SHP77 treated with DMSO at 0.1 percent for 48 hours (cell line): ENCODE measurements around the gene SMIM35.
"Not testable (repeated sequence)": the region's sequence is repeated elsewhere in the genome, so short reads cannot be mapped to it uniquely, and the experiment has no call there.

Experiments
- DNase-seq: peaks from one replicate; lab custom pipeline; 2025; lab: John Stamatoyannopoulos, UW

SMIM35 gene

DNA sequence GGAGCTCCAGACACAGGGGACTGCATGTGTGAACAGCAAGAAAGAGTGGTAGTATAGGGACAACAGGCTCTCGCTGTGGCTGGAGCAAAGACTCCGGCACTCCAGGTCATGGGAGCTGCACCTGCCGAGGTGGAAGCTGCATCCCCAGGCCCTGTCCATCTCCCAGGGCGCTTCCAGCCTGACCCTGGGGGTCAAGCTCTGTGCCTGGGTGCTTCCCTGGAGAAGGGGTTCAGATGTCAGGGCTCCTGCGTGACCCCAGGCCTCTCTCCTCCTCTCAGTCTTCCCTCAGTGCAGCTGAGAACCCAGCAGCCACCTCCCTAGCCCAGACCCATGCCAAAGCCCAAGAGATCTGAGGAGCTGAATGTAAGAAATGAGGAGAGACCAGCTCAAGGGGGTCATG is 6.5 kb downstream of the SMIM35 start:
- no peak for DNase-seq

GRCh38 chr11:118079491-118079890 is 7.3 kb downstream of the SMIM35 start:
- no peak for DNase-seq

DNA sequence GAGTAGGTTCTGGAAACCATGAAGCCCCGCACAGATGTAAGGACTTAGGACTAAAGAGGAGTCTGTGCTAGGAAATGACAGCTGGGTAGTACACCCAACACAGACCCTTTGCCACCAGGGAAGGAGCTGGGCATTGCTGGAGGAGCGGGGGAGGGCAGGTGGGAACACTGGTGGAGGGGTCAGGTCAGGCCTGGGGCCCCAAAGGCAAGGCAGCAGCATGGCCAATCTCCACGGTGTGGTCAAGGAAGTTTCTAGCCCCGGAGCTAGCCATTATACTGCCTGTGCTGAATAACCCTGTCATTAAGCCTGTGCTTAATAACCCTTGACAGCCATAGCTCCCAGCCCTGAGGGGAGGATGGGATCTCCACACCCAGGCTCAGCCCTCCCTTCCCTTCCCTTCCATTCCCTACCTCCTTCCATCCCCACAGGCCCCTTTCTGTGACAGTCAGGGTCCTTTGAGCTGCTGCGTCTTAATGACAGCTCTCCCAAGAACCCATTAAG is 7.8 kb downstream of the SMIM35 start:
- no peak for DNase-seq

DNA sequence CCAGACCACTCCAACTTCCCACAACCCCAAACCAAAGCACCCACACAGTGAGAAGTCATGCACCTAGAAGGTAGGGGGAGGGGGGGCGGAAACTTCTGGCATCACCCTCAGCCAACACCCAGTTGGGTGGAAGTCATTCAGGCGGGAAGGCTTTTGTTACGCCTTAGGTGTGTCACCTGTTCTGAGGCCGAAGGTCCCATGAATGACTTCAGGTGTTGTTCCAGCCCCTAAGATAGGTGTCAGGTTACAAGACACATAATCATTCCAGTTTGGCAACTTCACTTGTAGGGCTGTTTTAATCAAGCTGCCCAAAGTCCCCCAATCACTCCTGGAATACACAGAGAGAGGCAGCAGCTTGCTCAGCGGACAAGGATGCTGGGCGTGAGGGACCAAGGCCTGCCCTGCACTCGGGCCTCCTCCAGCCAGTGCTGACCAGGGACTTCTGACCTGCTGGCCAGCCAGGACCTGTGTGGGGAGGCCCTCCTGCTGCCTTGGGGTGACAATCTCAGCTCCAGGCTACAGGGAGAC is 9.9 kb downstream of the SMIM35 start, which contains the start of gene TMPRSS4:
Gene TMPRSS4, plus strand, starts transcription at position 325 of the 528 bp plus-strand sequence. CDS start 225 bp downstream, outside the sequence.
- DNase-seq: no peak

- no peak for DNase-seq
Observed at GRCh38 chr11:118074785-118075184, 12.0 kb downstream of the SMIM35 start.

GRCh38 chr11:118074091-118074685 is 12.6 kb downstream of the SMIM35 start:
- no peak for DNase-seq

GRCh38 chr11:118073554-118073953 is 13.2 kb downstream of the SMIM35 start:
- no peak for DNase-seq

DNA sequence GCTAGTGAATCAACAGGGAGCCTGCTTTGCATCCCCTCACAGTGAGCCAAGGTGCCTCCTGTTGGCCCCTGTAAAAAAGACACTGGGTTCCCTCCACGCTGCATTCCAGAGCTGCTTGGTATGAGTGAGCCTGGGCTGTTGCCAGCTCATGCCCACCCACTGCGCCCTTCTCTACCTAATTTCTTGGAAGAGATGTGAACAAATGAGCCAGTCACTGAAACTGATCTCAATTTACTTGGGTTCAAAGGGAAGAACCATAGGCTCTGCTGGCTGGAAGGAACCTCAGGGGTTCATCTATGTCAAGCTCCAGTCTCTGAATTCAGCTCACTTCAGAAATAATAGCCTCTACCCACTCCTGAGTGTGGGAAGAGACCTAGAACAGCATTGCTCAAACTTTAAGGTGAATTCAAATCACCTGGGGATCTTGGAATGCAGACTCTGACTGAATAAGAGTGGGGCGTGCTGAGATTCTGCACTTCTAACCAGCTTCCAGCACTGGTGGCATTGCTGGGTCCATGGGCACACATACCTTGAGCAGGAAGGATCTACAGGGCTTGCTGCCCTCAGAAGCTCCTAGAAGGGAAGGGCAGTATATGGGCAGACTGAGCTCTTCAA is 15.2 kb downstream of the SMIM35 start:
- DNase-seq: no peak

DNA sequence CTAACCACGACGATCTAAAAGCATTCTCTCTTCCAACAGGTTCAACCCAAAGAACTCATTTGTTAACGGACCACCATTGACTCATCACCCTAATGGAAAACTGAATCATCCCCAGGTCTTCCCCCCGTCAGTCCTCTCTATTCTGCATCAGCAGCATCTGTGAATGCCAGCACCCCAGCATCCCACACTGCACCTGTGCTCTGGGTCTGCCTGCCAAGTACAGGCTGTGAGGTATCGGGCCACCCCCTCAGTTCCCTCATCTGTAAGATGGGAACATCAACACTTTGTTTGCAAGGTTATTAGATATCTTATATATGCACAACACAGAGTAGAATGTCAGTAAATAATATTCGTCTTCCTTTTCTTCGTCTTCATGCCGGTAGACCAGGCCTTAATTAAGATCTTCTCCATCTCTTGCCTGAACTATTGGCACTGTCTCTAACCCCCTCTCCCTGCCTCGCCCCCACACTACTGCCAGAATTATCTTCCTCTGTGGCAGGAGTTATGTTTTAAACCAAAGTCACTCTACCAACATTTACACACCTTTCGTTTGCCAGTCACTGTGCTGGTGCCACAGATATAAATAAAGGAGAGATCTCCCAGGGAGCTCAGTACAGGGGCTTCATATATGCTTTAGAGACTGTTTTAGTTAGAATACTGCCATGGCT is 17.7 kb downstream of the SMIM35 start:
- DNase-seq: no peak

DNA sequence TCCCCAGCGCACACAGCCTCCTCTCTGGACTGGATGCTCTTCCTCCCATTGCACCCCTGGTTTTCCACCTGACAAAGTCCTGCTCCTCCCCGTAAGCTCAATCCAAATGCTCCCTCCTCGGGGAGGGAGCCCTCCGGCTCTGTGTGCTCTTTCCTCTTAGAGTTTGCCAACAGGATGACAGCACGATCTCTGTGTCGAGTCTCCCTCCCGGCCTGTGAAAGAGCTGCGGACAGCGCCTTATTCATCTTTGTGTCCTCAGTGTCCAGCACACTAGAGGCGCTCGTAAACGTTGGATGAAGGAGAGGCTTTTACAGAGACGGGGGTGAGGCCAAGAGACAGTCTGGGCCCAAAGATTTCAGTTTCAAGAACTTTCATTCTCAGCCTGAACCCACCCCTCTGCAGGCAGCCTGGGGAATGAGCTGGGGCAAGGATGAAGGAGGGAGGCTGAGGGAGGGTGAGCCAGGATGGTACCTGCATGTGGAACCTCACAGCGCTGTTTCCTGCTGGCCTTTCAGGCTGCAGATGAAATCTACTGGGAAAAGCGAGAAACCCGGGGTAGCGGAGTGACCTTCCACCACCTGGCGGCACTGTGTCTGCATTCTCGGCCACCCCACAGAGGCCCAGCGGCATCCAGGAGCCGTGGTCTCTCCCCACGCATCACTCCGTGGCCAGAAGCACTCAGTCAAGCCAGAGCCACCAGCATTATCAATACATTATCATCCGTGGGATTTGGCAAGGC is 18.4 kb downstream of the SMIM35 start:
- DNase-seq: no peak

- no peak for DNase-seq
Observed at GRCh38 chr11:118067006-118067405, 19.8 kb downstream of the SMIM35 start.

DNA sequence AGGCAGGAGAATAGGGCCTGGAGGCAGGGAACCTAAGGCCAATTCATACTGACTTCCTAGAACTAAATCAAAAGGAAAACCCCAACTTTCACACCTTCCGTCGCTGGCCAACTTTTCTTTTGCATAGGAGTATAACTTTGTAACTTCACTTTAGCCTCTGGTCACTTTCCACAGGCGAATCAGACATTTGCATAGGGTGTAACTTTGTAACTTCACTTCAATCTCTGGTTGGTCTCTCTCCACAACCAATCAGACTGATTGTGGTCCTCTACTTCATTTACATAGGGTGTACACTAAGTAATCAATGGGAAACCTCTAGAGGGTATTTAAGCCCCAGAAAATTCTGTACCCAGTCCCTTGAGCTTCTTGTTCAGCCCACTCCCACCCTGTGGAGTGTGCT is 21.4 kb downstream of the SMIM35 start:
- DNase-seq: no peak

DNA sequence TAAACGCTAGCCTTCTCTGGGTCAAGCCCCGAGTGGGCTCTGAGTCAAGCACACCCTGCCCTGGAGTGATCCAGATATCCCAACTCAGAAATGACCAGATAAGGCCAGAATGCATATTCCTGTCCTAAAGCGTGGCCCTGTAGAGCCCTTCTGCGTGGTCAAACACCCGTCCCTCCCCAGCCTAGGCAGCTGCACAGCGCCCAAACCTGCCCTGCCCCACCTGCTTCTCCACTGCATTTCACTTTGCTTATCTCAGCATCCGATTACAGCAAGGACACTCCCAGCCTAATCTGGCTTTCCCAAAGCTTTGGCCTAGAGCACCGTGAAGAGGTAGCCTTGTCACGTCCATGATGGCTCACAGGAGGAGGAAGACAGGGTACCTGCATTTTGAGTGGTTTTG is 21.8 kb downstream of the SMIM35 start:
- DNase-seq: no peak

DNA sequence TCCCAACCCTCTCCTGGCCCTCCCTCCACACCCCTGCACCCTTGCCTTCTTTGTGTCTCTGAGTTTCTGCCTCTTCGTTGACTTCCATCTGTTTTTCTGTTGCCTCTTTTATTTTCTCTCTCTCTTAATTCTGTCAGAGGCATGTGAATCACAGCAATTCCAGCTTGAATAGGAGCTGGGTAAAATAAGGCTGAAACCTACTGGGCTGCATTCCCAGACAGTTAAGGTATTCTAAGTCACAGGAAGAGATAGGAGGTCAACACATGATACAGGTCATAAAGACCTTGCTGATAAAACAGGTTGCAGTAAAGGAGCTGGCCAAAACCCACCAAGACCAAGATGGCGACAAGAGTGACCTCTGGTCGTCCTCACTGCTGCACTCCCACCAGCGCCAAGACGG is 24.1 kb downstream of the SMIM35 start:
- not testable (repeated sequence) for DNase-seq

- DNase-seq: not testable (repeated sequence)
Observed at GRCh38 chr11:118062181-118062580, 24.6 kb downstream of the SMIM35 start.

- DNase-seq: no peak
Observed at GRCh38 chr11:118061586-118062125, 25.1 kb downstream of the SMIM35 start.

DNA sequence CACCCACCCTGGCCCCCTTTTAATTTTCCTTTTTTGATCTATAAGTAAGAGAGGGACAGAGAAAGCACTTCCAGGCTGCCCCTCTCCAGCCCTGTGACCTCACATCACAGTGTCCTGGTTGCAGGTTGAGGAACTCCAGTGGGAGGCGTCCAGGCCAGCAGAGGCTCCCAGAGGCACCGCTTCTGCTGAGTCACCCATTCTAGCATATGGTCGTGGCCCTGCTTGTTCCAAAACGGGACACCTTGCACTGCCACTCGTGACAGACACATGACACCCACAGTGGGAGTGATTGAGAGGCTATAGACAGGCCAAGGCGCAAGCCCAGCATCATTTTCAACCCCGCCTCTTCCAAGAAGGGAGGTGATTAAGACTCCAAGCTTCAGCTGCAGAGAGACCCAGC is 25.9 kb downstream of the SMIM35 start:
- no peak for DNase-seq

GRCh38 chr11:118060081-118060661 is 26.6 kb downstream of the SMIM35 start:
- no peak for DNase-seq

- DNase-seq: no peak
Observed at GRCh38 chr11:118059246-118059940, 27.4 kb downstream of the SMIM35 start.

DNA sequence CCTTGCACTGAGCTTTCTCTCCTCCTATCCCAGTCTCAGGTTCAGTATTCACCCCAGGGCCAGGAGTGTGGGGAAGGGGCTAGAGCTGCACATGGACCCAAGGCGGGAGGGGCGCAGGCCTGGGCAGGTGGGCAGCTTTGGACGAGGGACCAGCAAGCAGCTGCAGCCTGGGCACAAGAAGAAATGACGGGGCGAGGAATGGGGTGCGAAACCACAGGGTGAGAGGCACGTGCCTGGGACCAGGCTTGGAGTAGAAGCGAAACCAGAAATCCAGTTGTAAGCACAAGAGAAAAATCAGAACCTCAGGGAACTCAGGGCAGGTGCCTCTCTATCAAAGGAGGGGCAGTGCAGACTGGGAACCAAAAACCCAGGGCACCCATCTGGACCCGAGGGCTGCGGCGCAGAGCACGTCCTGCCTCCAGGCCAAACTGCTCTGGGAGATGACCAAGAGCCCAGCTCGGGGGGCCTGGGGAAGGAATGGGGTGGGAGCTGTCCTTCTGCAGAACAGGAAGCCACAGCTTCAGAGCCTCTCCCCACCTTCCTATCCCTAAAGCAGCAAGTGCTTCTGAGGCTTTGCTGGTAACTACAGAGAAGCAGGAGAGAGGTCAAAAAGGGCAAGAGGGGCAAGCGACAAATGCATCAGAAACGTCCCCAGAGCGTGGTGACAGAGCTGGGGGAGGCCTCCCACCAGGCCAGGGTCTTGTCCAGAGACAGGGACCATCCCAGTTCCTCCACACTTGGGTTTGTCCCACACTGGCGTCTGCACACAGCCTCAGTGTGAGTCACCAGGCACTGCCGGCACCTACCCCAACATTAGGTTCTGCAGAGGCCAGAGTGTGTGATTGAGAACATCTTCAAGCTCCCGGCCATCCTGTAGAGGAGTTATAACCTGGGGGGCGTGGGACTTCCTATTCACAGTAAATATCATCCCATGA is 28.2 kb downstream of the SMIM35 start:
- no peak for DNase-seq
